ENCODE data around the gene GRIN3B.
"Not testable (repeated sequence)": the region's sequence is repeated elsewhere in the genome, so short reads cannot be mapped to it uniquely, and the experiment has no call there.

Gene GRIN3B

DNA sequence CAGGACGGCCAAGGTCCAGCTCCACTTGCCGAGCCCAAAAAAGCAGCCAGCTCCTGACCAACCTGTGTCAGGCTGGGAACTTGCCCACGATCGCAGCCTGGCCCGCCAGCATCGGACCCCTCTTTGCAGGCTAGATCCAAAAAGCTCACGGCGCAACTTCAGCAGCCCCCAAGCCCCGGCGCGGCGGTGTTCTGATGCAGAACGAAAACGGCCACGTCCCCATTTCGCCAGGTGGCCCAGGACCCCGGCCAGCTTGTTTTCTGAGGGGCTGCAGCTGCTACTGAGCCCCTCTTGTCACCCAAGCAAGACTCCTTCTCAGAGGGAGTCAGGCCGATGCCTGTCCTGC, 19.4 kb downstream of the GRIN3B start:
- no peak for DNase-seq (ENCODE audit: low spot score)

DNA sequence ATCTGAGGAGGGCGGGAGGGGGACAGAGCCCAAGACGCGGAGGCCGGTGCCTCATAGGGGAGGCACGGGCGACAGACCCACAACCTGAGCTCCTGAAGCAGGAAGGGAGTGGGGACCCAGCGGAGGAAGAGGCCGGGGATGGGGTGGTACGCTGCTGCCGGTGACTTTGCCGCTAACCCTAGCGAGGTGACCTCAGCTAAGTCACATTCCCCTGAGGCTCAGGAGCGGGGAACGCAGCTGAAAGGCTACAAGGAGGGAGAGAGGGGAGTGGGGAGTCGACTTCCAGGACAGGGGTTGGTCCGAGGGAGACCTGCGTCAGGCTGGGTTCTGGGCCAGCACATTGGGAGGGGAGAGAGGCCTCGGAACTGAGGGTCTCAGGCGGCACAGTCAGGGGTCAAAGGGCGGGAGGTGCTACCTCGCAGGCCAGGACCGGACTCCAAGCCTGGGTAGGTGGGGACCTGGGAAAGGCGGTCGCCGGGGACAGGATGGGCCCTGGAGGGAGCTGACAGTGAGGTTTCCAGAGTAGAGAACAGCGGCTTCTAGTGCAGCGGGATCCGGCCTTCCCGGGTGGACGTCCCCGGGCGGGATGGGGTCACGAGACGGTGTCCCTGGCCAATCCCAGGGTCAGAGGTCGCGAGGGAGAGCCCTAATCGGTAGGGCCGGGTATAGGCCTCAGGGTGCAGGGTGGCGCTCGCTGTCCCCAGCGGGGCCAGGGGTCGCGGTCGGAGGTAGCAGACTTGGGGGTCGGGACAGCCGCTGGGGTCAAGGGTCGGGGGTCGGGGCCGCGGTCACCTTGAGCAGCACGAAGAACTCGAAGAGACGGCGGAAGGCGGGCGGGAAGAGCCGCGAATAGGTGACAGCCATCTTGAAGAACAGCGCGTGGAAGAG, 20.0 kb downstream of the GRIN3B start:
- DNase-seq (ENCODE audit: low spot score): no peak

DNA sequence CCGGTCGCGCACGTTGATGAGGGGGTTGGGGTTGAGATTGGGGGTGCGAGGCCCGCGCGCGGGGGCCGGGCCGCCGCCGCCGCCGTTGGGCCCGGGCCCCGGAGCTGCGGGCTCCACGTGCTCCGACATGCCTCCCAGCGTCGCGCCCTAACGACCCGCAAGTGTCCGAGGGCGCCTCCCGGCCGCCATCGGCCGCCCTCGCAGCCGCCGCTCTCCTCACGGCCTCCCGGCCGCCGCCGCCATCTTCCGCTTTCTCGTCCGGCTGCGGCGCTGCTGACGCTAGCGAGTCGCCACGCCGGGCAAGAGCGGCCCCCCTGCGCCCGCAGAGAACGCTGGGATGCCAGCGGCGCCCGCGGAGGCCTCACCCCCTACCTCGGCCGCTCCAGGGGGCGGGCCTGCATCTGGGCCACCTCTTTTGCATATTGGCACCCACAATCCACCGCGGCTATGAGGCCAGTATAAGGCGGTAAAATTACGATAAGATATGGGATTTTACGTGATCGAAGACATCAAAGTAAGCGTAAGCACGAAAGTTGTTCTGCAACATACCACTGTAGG, 20.7 kb downstream of the GRIN3B start, which contains the start of gene TMEM259:
Gene TMEM259, minus strand, starts transcription at position 256 of the 558 bp plus-strand sequence. Its CDS starts 127 bp downstream, at position 129.
- peak; percentile 95 for DNase-seq (ENCODE audit: low spot score)

- not testable (repeated sequence) for DNase-seq (ENCODE audit: low spot score)
Observed at GRCh38 chr19:1023883-1024188, 23.6 kb downstream of the GRIN3B start.

GRCh38 chr19:1025080-1025479, 24.9 kb downstream of the GRIN3B start:
- DNase-seq (ENCODE audit: low spot score): not testable (repeated sequence)

GRCh38 chr19:1025960-1026782, 26.0 kb downstream of the GRIN3B start, which contains the start of gene CNN2:
CNN2 (plus strand) TSS chr19:1026608; CDS start chr19:1026662, 54 bp downstream.
- peak; percentile 91 for DNase-seq (ENCODE audit: low spot score)

GRCh38 chr19:1026783-1027649, 26.8 kb downstream of the GRIN3B start:
- DNase-seq (ENCODE audit: low spot score): no peak

- DNase-seq (ENCODE audit: low spot score): no peak
Observed at GRCh38 chr19:1027650-1028061, 27.4 kb downstream of the GRIN3B start.

DNA sequence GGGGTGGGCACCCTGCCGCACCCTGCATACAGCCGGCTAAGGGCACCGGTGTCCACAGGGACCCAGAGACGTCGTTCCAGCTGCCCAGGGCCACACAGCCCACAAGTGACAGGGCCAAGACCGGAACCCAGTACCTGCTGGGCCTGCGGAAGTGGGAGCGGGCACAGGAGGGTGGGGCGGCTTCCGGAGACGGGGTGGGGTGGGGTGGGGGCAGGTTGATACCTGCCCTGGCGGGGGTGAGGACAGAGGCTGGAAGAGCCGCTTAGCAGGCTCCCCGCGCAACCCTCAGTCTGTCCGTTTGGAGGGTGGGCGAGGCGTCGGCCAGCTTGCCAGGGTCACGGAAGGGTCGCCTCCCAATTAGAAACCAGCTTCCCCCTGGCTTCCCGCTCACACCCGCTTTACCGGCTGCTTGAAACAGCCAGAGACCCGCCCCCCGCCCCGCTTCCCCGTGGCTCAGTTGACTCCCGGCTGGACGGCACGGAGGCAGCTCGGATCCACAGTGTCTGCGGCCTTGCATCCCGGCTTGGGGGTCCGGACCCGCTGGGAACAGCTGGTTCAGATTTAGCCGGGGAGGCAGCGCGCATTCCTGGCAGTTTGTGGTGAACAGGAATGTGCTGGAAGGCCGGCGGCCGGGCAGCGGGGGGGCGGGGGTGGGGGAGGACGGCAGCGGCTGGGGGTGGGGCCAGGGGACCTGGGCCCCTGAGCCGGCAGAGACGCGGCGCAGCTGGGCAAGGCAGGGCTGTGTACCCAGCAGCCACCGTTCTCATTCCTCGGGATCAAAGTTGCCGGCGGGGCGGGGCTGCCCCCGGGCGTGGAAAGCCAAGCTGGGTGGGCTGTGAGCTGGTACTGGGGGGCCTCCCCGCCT, 28.1 kb downstream of the GRIN3B start:
- DNase-seq (ENCODE audit: low spot score): peak; percentile 85

GRCh38 chr19:1032264-1032867, 32.1 kb downstream of the GRIN3B start:
- no peak for DNase-seq (ENCODE audit: low spot score)

GRCh38 chr19:1035998-1036621, 35.9 kb downstream of the GRIN3B start:
- no peak for DNase-seq (ENCODE audit: low spot score)

DNA sequence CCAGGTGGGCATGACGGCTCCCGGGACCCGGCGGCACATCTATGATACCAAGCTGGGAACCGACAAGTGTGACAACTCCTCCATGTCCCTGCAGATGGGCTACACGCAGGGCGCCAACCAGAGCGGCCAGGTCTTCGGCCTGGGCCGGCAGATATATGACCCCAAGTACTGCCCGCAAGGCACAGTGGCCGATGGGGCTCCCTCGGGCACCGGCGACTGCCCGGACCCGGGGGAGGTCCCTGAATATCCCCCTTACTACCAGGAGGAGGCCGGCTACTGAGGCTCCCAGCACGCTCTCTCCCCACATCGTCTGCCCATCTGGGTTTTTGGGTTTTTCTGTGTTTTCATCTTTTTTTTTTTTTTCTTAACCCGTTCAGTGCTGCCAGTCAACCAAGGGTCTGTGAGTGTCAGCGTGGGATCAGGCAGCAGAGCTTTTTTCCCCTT, 37.4 kb downstream of the GRIN3B start:
- DNase-seq (ENCODE audit: low spot score): no peak

GRCh38 chr19:1038978-1039645, 38.9 kb downstream of the GRIN3B start:
- DNase-seq (ENCODE audit: low spot score): no peak

GRCh38 chr19:1039646-1040475, 39.6 kb downstream of the GRIN3B start, which contains the start of gene ABCA7:
ABCA7 (plus strand) TSS chr19:1040107; CDS start chr19:1041362, 1,255 bp downstream.
- peak; percentile 85 for DNase-seq (ENCODE audit: low spot score)

DNA sequence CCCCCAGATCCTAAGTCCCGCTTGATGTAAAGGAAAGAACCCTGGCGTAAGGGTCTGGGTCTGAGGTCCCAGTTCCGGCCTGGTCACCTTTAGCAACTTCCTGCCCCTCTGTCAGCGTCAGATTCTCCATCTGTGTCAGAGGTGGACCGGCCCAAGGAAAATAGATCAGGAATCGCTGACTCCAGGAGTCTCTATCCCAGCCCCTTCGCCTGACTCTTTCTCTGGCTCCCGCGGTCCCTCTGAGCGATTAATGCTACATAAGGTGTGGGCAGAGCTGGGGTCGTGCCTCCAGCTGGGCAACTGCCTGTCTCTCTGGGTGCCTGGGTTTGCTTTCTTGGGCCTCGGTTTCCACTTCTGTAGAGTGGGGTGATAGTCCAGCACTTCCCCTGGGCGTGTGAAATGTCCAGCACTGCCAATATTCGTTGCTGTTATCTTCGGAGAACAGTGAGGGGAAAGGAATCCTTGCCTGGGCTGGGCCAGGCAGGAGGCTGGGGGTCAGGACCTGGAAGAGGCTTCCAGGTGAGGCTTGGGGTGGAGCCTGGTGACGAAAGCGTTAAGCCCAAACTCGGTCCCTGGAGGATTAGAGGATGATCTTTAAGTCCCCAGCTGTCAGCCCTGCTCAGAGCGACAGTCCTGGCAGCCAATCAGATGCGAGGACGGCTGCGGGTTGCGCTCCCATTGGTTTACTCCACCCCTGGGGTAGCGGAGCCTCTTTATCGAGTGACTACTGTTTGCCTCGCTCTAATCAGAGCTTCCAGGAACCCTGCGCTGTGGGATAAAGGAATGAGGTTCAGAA, 40.5 kb downstream of the GRIN3B start:
- DNase-seq (ENCODE audit: low spot score): peak; percentile 90

GRCh38 chr19:1041272-1041834, 41.1 kb downstream of the GRIN3B start:
- DNase-seq (ENCODE audit: low spot score): no peak
